CD4-positive, alpha-beta T cell treated with Interleukin-10 for 1 hour (primary cell): ENCODE data around the gene RGS14.
"Not testable (repeated sequence)": the region's sequence is repeated elsewhere in the genome, so short reads cannot be mapped to it uniquely, and the experiment has no call there.

ENCODE experiments used
- DNase-seq: peaks from one replicate; pipeline ENCODE4 v3.0.0-alpha.2; 2020

Gene RGS14

GRCh38 chr5:177366528-177367322, 9.0 kb downstream of the RGS14 start:
- no peak for DNase-seq

- no peak for DNase-seq
Observed at GRCh38 chr5:177367323-177367848, 9.7 kb downstream of the RGS14 start.

GRCh38 chr5:177367981-177368868, 10.5 kb downstream of the RGS14 start:
- no peak for DNase-seq

GRCh38 chr5:177368869-177369644, 11.3 kb downstream of the RGS14 start:
- peak; percentile 40 for DNase-seq

DNA sequence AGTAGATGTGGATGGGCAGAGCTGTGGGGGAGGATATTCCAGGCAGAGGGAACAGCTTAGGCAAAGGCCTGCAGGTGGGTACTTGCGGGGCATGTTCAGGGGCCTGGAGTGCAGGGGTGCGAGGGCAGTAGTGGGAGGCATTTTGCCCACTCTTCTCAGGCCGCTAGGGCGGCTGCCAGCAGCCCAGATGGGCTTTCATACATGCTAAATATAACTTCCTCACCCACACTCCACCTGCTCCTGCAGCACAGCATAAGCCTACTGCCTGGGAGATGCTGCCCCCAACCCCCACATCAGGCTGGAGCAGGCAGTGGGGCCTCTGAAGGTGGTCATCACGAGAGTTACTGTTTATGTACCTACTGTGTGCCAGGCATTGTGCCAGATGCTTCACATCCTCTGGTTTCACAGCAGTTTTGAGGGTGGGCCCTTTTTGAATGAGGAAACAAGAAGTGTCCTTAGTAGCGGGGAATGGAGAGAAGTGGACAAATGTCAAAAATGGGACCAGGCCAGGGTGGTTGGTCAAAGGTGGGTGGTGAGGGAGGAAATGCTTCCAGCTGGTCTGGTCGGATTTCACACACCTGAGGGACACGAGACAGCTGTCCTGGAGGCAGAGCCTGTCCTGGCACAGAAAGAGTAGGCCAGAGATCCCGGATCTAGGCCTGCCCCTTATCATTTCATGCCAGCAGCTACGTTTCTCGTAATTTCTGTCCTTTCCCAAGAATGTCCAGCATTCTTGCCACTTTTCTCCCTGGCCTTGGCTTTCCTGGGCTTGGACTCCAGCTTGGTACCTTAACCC, 12.1 kb downstream of the RGS14 start:
- no peak for DNase-seq

- DNase-seq = peak; percentile 79
Observed at GRCh38 chr5:177370488-177371119, 12.9 kb downstream of the RGS14 start.

DNA sequence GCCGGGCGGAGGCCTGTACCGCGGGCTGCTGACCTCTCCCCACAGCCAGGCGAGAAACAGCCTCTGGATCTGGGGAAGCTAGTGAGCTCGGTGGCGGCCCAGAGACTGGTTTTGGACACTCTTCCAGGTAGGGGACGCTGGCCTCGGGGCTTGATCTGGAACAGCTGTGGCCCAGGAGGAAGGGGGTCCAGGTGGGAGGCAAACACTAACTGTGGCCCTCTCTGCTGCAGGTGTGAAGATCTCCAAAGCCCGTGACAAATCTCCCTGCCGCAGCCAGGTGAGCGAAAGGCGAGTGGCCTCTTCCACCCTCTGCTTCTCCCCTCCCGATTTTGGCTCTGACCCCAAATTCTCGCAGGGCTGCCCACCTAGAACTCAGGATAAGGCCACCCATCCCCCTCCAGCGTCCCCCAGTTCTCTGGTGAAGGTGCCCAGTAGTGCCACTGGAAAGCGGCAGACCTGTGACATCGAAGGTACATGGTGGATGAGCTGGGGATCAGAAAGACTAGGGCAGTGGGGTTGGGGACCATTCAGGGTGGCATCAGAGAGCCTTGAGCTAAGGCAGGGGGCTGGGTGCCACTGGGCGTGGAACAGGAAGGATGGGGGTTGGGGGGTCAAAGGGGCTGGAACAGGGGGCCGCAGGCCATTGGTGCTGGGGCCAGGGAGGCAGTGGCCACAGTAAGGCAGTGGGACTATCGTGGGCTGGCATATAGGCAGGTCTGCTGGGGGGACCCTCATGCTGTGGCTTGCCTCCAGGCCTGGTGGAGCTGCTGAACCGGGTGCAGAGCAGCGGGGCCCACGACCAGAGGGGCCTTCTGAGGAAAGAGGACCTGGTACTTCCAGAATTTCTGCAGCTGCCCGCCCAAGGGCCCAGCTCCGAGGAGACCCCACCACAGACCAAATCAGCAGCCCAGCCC, 13.7 kb downstream of the RGS14 start:
- no peak for DNase-seq

- DNase-seq = peak; percentile 48
Observed at GRCh38 chr5:177372034-177372896, 14.5 kb downstream of the RGS14 start.

GRCh38 chr5:177372910-177373309, 15.2 kb downstream of the RGS14 start:
- DNase-seq = peak; percentile 37

DNA sequence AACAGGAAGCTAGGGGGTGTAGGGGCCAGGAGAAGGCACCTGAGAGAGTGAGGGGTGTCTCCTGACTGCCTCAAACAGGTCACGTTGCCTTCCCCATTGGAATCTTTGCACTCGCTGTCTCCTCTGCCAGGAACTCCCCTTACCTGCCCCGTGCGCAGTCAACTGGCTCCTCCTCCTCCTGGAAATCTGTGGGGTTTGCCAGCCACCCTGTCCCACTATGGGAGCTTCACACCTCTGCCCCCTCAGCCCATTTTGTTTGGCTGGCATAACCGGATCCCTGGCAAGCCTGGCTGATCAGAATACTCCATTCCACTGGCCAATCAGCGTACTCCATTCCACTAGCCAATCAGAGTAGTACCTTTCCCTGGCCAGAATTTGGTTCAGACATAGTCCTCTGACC, 16.1 kb downstream of the RGS14 start:
- no peak for DNase-seq

DNA sequence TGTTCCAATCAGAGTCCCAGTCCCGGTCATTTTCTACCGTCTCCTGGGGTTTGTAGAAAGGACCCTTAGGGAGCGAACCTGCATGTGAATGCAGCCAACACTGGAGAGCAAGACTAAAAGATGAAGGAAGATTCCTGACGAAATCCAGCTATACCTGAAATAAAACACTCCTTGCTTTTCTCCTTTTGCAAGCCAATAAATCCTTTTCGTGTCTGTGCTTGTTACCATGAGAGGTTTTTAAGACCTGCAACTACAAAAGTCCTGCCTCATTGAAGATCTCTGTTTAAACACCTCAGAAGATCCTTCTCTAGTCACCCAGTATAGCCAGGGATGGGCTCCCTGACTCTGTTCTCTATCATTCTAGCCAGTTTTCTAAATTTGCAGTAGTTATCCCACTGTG, 16.5 kb downstream of the RGS14 start:
- DNase-seq = no peak

- DNase-seq = not testable (repeated sequence)
Observed at GRCh38 chr5:177375516-177375915, 17.8 kb downstream of the RGS14 start.

DNA sequence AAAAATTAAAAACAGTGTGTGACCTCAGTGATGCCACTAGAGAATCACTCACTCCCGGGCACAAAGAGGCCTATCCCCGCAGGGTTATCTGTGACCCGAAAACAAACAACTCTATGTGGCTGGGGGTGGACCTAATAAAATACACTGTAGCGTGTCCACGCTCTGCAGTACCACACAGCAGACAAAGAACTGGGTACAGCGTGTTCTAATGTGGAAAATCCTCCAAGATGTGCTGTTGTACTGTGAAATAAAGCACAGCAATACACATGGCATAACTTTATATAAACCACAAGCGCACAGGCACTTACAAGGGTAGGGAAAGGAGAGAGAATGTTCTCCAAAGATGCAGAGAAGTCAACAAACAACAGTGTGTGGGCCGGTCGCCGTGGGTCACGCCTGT, 18.4 kb downstream of the RGS14 start:
- DNase-seq = no peak

GRCh38 chr5:177377851-177378776, 20.4 kb downstream of the RGS14 start:
- no peak for DNase-seq

- no peak for DNase-seq
Observed at GRCh38 chr5:177378884-177379883, 21.5 kb downstream of the RGS14 start.

GRCh38 chr5:177380805-177381126, 23.0 kb downstream of the RGS14 start:
- no peak for DNase-seq

DNA sequence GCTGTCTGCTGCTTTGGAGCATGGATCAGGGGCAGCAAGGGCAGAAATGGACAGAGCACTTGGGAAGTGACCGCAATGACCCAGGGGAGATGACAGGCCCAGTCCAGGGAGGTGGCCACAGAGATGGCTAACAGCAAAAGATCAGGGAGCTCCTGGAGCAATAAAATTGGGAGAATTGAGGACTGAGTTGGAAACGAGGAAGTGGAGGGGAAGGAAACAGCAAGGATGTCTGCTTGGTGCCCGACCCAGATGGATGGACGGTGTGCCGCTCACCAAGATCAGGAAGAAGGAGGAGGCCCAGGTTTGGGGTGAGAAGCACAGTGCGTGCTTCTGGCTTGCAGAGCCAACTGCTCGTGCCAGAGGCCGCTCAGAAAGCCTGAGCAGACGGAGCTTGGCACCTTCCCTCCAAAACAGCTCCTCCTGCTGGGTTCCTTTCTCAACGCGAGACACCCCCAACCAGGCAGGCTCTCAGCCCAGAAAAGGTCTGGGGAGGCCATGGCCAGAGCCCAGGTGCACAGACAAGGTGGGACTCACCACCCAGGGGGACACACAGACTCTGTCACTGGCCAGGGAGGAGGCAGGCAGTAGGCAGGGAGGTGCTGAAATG, 24.8 kb downstream of the RGS14 start:
- peak; percentile 23 for DNase-seq
